Measurements from ENCODE around the gene GPR50.
A peak's percentile ranks its signal among the peaks of the same experiment; 100 is the strongest.

The GPR50 gene

DNA sequence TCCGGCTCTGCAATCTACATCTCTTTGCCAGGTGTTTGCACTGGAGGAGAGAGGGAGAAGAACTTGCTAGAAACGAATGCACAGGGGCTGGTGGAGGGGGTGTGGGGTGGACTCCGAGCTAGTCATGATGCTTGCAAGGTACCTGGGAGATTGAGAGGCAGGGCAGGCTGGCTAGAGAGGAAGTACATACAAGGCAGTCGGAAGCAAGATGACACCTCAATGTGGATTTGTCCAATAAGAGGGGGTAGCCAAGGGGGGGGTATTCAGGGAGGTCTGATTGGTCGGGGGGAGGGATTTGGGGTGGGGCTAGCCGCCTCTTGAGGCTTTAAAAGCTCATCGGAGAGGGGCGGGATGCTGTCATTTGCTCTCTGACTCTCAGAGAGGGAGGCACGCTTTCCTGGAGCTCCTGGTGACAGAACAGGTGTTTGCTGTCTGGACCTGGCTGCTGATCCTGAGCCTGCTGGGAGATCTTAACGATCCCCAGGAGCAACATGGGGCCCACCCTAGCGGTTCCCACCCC, at the start of gene GPR50:
Gene GPR50 (plus strand): TSS at position 354 of the 520 bp plus-strand sequence. CDS start 138 bp downstream, at position 492.
- no peak for DNase-seq

DNA sequence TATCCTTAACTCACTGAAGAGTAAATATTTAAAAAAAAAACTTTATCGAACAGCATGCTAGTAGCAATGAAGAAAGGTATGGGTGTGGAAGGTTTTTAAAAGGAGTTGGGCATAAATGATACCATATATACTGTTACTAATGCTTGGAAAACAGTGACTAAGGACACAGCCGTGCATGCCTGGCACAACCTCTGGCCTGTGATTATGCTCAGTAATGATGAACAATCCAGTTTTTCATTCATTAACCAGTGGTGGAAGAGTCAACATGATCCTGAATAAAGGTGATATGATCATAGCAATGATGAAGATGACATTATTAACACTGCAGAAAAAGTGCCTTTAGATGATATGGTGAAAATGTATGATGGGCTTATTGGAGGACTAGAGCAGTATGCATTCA, 43.9 kb upstream of the GPR50 start:
- DNase-seq: no peak

DNA sequence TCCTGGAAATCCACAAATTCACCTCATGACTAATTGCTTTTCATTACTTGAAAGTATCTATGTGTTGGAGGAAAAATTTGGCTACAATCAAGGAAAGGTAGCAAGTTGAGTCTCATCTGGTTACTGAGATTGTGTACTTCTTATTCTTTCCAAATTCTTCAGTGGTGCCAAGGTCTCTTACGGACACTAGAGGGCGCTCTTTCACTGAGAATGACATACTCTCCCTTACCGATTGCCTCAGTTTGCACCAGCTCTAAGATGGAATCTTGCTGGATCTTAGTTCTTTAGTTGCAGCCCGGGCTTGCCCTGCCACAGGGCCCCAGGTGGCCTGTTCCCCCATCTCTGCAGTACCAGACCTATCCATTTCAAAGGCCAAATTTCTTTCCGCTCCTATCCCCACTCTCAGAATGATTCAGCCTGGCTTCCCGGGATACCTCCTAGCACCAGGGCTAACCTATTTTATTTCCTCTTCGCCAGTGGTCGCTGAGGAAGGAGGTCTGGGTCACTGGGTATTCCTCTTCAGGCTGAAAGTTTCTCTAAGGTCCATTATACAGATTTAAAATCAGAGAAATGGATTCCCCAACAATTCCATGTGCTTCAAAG, 24.6 kb upstream of the GPR50 start:
- DNase-seq: peak; percentile 33

DNA sequence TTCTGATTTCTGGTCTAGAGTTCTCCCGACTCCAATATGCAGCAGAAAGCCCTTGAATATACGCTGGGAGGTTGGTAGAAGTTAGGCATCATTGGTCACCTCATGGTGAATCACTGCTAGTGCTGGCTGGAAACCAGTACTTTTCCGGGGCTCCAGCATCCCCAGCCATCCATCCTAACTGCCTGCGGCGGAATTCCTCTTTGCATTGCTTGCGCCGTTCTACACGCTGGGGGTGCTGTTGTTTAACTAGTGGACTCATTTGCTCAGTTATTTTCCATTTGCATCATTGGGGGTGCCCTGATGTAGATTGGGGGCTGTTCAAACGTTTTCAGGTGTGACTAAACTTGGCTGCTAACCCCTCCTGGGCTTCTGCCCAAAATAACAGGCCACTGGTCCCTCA, 23.3 kb upstream of the GPR50 start:
- no peak for DNase-seq

DNA sequence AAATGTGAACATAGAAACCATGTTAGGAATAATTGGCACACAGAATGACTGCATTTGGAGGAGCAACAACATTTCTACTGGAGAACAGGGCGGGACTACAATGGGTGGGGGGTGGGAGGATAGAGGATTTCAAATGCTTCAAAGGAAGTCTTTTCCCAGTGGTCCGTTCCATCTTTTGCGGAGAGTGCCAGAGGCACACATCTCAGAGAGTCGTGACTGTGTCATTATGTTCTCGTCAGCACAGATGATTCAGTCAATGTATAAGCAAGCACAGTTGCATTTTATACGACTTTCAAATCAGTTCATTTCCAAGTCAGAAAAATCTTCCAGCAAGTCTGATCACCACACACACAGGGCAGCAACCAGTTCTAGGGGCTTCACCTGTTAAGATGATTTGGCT, 22.7 kb upstream of the GPR50 start:
- DNase-seq: no peak

DNA sequence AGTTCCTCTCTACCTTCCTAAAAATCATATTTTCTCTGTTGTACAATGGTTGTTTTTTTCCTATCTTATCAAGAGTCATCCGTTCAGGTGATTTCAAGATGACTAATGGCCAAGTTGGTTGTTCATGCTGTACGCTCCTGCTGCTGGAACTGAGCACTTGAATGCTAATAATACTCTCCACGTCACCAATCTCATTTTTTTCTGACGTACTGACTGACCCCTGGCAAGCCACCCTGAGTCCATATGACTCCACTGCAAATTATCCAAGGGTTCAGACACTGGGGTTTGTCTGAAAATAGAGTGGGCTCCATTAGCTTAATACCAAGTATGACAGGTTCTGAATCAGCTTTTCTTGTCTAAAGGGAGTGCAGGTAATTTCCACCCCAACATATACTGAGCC, 21.1 kb upstream of the GPR50 start:
- no peak for DNase-seq

DNA sequence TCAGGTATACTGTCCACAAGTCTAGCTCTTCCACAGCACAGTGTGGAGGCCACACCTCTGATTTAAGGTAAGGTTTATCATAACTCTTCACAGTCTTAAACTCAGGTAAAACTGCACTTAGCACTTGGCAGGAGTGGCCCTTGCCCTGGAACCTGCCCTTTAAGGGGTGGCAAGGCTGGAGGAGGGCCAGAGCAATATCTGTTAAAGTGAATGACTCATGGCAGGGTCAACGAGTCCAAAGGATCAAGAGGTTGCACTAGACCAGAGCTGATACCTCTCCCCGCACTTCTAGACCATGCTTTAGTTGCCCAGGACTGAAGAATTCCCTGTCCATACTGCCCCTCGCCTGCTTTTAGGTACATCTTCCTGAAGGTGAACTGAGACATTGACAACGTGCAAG, 14.7 kb upstream of the GPR50 start:
- DNase-seq: no peak

DNA sequence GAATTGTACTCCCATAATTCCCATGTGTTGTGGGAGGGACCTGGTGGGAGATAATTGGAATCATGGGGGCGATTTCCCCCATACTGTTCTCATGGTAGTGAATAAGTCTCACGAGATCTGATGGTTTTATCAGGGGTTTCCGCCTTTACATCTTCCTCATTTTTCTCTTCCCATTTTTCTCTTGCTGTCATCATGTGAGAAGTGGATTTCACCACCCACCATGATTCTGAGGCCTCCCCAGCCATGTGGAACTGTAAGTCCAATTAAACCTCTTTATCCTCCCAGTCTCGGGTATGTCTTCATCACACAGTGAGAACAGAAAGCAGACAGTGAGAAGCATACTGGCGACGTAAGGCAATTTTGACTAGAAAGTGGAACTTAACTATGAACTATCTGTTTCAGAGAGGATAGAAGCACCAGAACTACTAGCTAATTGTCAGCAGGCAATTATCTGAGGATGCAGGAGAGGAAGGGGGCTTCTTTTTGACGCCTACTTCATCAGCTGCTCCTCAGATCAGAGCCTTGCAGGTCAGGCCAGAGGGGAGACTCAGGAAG, 8.5 kb upstream of the GPR50 start:
- no peak for DNase-seq

DNA sequence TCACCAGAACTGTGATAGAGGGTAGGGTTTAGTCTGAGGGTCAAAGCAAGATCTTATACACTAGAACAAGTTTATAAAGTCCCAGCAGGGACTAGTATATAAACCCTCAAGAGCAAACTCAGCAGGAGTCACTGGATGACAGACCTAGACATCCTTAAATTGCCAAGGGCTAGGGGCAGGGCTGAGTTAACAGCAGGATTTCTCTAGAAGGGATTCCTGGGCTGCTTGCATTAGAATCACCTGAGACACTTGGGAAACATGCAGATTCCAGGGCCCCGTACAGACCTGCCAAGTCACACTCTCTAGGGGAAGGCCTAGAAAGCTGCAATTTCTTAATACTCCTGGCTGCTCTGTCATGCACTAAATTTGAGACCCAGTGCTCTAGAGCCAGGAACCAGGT, 6.6 kb upstream of the GPR50 start:
- DNase-seq: no peak

DNA sequence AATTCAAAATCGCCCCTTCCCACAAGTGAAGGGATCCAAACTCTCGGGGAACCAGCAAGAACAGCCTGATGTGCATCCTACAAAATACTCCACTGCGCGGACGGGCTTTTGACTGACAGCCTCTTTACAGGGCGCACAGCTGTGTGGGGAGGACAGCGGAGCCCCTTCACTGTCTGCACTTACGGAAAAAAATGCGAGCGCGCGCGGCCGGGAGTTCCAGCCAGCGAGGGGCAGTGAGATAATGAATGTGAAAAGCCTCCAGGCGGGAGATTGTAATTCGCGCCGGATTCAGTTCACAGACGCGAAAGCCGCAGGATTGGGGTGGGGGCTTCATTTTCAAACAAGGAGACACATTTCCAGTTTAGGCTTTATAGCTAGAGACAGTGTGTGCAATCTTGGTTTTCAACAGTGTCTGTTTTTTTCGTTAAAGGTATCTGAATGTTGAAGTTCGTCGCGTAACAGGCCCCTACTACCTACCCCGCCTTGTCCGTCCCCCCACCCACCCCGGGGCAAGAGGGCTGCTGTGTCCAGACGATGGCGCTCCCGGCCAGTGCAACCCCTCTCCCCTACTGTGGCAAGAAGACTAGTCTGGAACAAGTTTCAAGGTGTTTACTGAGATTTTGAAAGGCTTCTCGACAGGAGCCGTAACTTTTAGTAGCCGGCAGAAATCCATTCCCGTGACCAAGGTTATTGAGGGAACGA, 1.7 kb upstream of the GPR50 start:
- DNase-seq: no peak

DNA sequence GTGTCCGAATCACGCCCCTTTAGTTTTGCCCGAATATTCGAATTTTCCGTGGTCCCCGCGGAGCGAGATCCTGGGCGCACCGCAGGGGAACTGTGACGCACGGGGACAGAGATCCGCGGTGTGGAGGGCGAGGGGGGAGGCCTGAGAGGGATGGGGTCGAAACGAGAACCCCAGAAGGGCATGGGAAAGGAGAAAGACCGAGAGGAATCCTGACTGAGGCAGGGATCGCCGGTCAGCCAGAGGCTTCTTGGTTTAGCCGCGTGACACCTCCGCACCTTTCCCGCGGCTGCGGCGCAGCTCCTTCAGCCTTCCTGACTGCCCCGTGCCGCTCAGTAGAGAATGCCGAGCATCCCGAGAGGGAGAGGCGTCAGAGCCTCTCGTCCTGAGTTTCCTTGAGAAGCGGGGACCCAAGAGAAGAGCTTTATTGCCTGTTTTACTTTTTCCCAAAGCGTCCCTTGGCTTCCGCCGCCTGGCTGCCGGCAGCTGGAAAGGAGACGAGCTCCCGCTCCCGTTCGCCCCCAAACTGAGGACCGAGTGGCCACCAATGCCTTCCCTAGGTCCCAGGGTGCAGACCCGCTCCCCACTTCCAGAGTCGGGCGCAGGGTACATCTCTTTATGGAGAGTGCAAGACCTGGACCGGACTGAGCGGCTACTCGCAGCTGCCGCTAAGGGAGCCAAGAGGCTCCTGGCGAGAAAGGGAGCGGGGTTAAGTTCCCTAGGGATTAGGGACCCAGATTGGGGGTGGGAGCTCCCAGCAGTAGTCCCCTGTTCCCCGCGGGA, 911 bp upstream of the GPR50 start:
- no peak for DNase-seq

DNA sequence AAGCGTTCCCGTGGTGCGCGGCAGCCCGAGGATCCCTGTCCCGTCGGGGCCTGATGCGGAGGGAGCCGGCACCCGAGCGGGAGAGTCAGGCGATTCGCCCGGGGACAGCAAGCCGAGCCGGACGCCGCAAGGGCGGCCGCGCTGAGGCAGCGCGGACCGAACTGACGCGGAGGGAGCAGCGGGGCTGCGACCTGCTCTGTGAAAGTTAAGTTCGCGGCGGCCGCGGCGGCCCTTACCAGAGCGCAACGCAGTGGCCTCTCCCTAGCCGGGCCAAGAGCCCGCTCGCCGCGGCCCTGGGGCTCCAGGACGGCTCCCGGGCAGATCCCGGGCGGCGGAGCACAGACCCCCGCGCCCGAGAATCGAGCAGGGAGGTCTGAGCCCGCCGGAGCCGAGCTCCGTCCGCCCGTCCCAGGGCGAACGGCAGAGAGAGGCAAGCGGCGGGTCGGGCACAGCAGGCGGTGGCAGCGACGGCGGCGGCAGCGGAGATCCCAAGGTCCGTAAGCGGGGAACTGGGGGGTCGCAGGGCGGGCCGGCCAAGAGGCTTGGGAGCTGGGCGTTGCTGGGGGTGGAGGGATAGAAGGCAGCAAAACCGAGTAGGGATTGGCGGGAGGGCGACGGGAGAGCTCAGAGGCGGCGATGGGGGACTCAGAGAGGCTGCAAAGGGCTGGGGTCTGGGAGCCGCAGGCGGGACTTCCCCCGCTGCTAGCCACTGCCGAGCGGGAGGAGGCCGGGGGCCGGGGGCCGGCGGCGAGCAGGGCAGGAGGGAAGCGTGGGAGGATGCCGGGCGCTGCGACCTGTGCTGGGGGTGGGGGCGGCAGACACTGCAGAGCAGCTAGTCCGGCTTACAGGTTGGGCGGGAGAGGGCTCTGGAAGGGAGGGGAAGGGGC, 1.0 kb downstream of the GPR50 start:
- DNase-seq: no peak

DNA sequence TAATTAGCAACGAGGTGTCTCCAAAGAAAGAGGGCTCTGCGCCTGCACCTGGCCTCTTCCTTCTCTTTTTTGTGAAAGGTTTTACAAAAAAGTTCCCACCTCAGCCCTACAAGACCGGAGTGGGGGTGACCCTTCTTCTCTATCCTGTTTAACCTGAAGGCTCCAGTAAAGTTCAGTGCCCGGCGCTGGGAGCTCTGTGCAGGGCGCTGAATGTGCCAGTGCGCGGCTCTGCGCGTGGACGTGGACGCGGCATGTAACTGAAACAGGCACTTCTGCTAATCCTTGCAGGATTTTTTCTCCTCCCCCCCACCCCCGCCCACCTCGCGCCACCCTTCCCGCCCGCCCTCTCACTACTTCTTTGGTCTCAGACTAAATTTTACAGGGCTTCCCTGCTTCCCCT, 2.4 kb downstream of the GPR50 start:
- no peak for DNase-seq

DNA sequence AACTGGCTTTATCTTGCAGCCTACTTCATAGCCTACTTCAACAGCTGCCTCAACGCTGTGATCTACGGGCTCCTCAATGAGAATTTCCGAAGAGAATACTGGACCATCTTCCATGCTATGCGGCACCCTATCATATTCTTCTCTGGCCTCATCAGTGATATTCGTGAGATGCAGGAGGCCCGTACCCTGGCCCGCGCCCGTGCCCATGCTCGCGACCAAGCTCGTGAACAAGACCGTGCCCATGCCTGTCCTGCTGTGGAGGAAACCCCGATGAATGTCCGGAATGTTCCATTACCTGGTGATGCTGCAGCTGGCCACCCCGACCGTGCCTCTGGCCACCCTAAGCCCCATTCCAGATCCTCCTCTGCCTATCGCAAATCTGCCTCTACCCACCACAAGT, 4.0 kb downstream of the GPR50 start:
- DNase-seq: no peak

DNA sequence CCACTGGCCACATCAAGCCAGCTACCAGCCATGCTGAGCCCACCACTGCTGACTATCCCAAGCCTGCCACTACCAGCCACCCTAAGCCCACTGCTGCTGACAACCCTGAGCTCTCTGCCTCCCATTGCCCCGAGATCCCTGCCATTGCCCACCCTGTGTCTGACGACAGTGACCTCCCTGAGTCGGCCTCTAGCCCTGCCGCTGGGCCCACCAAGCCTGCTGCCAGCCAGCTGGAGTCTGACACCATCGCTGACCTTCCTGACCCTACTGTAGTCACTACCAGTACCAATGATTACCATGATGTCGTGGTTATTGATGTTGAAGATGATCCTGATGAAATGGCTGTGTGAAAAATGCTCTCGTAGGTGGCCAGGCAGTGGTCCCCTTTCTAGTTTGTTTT, 4.7 kb downstream of the GPR50 start:
- DNase-seq: no peak

DNA sequence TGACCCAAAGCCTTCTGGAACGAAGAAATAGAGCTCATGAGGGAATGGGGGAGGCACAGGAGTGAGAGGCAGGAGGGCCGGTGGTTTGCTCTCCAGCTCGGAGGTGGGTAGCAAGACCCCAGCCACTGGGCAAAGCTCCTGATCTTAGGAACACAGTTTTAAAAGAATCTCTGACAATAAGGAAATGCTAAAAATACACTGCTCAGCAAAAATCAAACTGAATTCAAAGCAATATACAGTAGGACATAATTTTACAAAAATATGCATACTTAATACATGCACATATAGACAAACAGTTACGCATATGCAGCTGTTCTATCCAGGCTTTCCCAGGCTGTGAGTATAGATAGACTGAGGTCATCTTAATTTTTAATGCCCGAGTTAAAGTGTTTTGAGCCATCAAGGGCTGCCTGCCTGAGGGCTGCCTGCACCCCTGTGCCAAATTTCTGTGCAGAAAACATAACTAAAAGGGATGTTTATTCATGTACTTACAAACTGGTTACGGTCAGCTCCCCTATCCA, 6.9 kb downstream of the GPR50 start:
- DNase-seq: no peak

DNA sequence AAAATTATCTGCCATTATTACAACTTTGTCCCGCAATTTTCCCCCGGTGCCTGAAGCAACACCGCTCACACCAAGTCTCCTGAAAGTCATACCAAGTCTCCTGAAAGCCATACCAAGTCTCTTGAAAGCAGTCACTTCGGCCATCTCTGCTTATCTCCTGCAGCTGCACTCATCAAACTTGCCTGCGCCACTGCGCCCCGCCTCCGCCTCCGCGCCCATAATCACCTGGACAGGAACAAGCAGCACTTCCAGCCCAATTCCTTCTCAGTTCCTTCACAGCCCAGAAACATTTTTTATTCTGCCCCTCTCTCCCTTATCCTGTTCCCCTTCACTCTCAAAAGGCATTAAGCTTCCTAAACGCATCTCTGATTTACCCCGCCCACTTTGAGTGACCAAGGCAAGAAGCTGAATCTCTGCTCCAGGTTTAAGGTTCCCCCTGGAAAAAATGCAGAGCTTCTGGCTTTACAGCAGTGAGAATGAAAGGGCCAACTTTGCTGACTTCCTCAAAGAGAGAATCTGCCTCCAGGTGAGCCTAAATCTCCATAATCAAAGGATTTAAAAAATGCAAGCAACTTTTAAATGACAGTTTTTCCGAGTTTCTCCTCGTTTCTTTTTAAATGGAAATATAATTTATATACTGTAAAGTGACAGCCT, 7.7 kb downstream of the GPR50 start:
- no peak for DNase-seq

DNA sequence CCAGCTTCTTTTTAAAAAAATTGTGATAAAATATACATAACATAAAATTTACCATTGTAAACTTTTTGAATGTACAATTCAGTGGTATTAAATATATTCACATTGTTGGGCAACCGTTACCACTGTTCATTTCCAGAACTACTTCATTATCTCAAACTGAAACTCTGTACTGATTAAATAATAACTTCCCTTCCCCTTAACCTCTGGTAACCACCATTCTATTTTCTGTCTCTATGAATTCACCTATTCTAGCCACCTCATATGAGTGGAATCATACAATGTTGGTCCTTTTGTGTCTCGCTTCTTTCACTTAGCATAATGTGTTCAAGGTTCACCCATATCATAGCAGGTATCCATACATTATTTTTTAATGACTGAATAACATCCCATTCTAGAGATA, 8.3 kb downstream of the GPR50 start:
- no peak for DNase-seq

DNA sequence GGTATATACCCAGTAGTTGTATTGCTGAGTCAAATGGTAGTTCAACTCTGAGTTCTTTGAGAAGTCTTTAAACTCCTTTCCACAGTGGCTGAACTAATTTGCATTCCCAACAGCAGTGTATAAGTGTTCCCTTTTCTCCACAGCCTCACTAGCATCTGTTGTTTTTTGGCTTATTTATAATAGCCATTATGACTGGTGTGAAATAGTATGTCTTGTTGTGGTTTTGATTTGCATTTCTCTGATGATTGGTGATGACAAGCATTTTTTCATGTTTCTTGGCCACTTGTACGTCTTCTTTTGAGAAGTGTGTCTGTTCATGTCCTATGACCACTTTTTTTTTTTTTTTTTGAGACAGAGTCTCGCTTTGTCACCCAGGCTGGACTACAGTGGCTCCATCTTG, 30.5 kb downstream of the GPR50 start:
- no peak for DNase-seq

DNA sequence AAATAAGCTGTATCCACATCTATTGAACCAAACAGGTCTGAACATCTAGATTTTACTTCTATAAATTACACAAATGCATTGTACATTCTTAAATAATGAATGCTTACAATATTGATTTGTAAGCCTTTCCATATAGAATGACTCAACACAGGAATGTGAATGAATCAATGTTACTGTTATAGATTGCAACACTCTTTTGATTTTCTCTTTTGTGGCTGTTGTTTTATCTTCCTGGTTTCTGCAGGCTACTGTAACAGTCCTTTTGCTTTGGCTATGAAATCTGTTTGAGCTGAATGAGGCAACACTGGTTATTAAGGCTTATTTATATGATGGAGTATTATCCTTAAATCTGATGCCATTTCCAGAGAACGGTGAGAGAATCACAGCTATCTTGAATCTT, 49.5 kb downstream of the GPR50 start:
- DNase-seq: no peak

DNA sequence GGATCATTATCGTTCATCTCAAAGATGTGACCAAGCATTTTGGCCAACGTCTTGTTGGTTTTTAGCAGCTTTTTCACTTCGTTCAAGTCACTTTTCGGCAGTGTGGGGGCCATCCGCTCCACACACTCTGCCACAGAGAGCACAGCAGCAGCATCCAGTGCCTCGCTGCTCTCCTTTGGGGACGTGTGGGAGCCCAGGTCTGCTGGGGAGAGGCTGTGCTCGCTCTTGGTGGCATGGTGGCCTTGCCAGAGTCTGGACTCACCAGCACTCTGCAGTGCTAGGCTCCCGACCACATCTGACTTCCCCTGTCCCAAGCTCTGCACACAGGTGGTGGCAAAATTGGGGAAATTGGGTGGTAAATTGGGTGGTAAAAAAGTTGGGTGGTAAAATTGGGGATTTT, 50.6 kb downstream of the GPR50 start:
- DNase-seq: no peak

DNA sequence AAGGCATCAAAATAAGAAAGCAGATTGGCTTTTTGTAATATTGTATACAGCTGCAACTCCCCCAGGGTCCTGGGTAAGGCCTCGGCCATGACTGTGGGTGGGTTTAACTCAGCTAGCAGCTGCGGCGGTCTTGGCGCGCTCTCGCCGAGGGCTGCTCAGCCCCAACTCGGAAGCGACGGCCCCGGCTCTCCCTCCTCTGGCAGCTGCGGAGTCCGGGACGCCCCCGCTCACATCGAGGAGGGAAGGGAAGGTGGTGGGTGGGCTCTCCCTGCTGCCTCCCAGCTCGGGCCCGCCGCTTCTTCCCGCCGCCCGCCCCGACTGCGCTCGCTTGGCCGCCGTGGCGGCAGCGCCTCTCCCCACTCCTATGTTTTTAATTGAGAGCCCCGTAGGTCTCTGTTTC, 51.2 kb downstream of the GPR50 start:
- no peak for DNase-seq

All from NCI-H345 (cell line).